Heart right ventricle (tissue), 16 donors: ENCODE measurements around the gene SLC6A8. TPM values are rescaled to one million over a fixed set of nuclear protein-coding genes. Genes with fewer than 3 reads are reported as not detected.
A peak's percentile ranks its signal among the peaks of the same experiment; 100 is the strongest.
"Not testable (repeated sequence)": the region's sequence is repeated elsewhere in the genome, so short reads cannot be mapped to it uniquely, and the experiment has no call there.

Source experiments
- ATAC-seq, 8 donors: fragments of 200-7000 bp; cut with Tn5 transposase; one replicate each; pipeline ENCODE4 v1.9.1; 2020; ENCODE audit warnings: mild to moderate bottlenecking in 8 of 8, moderate library complexity in 8 of 8, moderate number of reproducible peaks in 1 of 8
- DNase-seq, 2 donors: peaks; one replicate each; pipeline ENCODE4 v3.0.0-alpha.2; 2020
- H3K27ac ChIP-seq, 10 donors: fragments of 200-600 bp; sonication (generic) in 2 of 10; one replicate each; pipeline versions ENCODE4 v1.5.0 to v1.8.0; 2020 to 2022; ENCODE audit warnings: mild to moderate bottlenecking in 3 of 10
- H3K27me3 ChIP-seq, 7 donors: fragments of 200-600 bp; one replicate each; pipeline ENCODE4 v1.8.0; 2021 to 2022; ENCODE audit warnings: mild to moderate bottlenecking in 2 of 7
- H3K36me3 ChIP-seq, 9 donors: fragments of 200-600 bp; sonication (generic) in 1 of 9; one replicate each; pipeline versions ENCODE4 v1.5.0 to v1.8.0; 2020 to 2022; ENCODE audit warnings: mild to moderate bottlenecking in 2 of 9
- H3K4me1 ChIP-seq, 9 donors: fragments of 200-600 bp; sonication (generic) in 1 of 9; one replicate each; pipeline versions ENCODE4 v1.5.0 to v1.8.0; 2020 to 2022; ENCODE audit warnings: mild to moderate bottlenecking in 4 of 9
- H3K4me3 ChIP-seq, 10 donors: fragments of 200-600 bp; sonication (generic) in 2 of 10; one replicate each; pipeline versions ENCODE4 v1.5.0 to v1.8.0; 2020 to 2022; ENCODE audit warnings: mild to moderate bottlenecking in 7 of 10, moderate library complexity in 2 of 10
- H3K9me3 ChIP-seq, 11 donors: fragments of 200-600 bp in 10 of 11; sonication (generic) in 2 of 11; one replicate each; pipeline versions ENCODE4 v1.5.0 to v1.8.0; 2013 to 2022; ENCODE audit warnings: mild to moderate bottlenecking in 2 of 11, control low read depth in 1 of 11, moderate library complexity in 1 of 11
- WGBS, 2 donors: extraction: QIAGEN DNeasy Blood & Tissue Kit; methylation state at CpG; one replicate each; pipeline ENCODE4 v1.1.7; 2013; ENCODE audit warnings: inconsistent platforms in 1 of 2; 5-methylcytosine and 5-hydroxymethylcytosine counted together
- intact Hi-C, 10 donors: fragments of 100-400 bp; cut with DNase I; formaldehyde crosslinking; loops; one replicate each; pipeline versions ENCODE4 v1.11.1 to v1.14.2; 2022
- polyA plus RNA-seq, 2 donors: library from polyadenylated mRNA; stranded (reverse); fragments of 200-250 nt; gene quantifications; one replicate each; pipeline ENCODE4 v1.2.3, GENCODE V29; 2013
- total RNA-seq, 10 donors: library from RNA; stranded (reverse); fragmentation: NEBNext Ultra II Directional in 3 of 10; extraction: Animal tissue kit (Norgen Biotek cat#: 25700) in 3 of 10; gene quantifications; one replicate each; pipeline versions ENCODE4 v1.2.1 to v1.2.4, GENCODE V29; 2021 to 2023
- TF ChIP-seq, protein P1 (sequence below), 9 donors: fragments of 200-600 bp; sonication (generic) in 2 of 9; IDR thresholded peaks; one replicate each; pipeline versions ENCODE4 v1.5.0 to v1.8.0; 2021 to 2022; ENCODE audit warnings: antibody characterized with exemption in 9 of 9, mild to moderate bottlenecking in 5 of 9, moderate library complexity in 1 of 9
- donor health status: Arrhythmogenic right ventricular cardiomyopathy.
- donor health status: ischemic (EF 13 %, LVEDD 7.1; RV severe dilation, severe dysfunction).
- donor health status: healthy with polysubstance abuse.
- donor health status: DM: no; HTN: yes; CAD: no.
- donor health status: DM: no; HTN: no; CAD: no.
- donor health status: ischemic (EF 25% LVEDD 6.9; RV normal size, moderate dysfunction).
- donor health status: ischemic (EF 25% LVEDD 5.7; RV mildly dilated, moderate dysfunction).
- donor health status: healthy.
- donor health status: DM: yes; HTN: yes; CAD: no.
- donor health status: Ischemic cardiomyopathy.
- donor health status: ischemic (EF 35%, LVEDD 5.7; RV mildly dilated, moderate dysfunction).
- donor health status: nonischemic (EF 11% LVEDD 7.7; RV severe dilation, severe dysfunction).
- donor health status: DM: yes; HTN: yes; CAD: no.
- donor health status: PGD.
- donor health status: ischemic (EF 29% LVEDD 5.4; RV normal size, mild dysfunction).
- donor health status: nonischemic (EF 23%, LVEDD 6.1; RV moderate dilation, normal function).

SLC6A8 gene
- total and polyA plus RNA-seq, 12 donors: 128 to 238 (median 176) TPM

DNA sequence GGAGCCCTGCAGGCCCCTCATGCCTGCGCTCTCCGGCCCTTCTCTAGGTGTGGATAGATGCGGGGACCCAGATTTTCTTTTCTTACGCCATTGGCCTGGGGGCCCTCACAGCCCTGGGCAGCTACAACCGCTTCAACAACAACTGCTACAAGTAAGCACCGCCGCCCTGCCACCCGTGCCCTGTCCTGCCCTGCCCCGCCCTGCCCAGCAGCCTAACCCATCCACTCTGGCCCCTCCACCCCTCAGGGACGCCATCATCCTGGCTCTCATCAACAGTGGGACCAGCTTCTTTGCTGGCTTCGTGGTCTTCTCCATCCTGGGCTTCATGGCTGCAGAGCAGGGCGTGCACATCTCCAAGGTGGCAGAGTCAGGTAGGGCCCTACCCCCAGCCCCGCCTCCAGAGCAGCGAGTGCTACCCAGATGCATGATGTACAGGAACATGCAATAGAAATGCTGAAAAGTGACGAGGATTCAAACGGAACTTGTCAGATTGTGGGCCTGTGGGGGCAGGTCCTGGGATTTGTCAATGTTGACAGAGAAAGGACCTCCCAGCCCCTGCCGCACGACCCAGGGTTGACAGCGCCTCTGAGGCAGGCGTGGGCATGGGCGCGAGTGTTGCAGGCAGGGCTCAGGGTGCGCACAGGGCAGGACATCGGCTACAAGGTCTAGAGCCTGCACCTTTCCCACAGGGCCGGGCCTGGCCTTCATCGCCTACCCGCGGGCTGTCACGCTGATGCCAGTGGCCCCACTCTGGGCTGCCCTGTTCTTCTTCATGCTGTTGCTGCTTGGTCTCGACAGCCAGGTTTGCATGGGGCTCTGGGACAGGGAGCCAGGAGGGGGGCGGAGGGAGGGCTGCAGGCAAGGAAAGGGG lies 5.7 kb downstream of the SLC6A8 start:
- ATAC-seq: no peak
- 62 to 74% methylated on average over 20 to 25 of the region's 31 CpGs for WGBS, 2 donors

GRCh38 chrX:153694256-153694655 lies 6.5 kb downstream of the SLC6A8 start:
- H3K36me3 ChIP-seq, H3K27ac ChIP-seq, H3K4me3 ChIP-seq, H3K27me3 ChIP-seq, intact Hi-C loops, ATAC-seq, H3K9me3 ChIP-seq, DNase-seq: not testable (repeated sequence)
- peaks cover 0 to 29% (median 0%) of the 10 kb centered on the region in 9 donors for H3K4me1 ChIP-seq
- WGBS, 2 donors: 74 to 80% methylated on average over 12 to 16 of the region's 16 CpGs

More for the DNA sequence above, 5.7 kb downstream of the SLC6A8 start:
- peaks cover 0 to 10% (median 0%) of the 10 kb centered on the region in 9 donors for H3K36me3 ChIP-seq
- peak overlapping the region in 1 of 10 donors; percentile 15 for H3K27ac ChIP-seq
- peaks cover 0 to 15% (median 0%) of the 10 kb centered on the region in 7 donors for H3K27me3 ChIP-seq
- DNase-seq: no peak
- TF ChIP-seq, protein P1, sequence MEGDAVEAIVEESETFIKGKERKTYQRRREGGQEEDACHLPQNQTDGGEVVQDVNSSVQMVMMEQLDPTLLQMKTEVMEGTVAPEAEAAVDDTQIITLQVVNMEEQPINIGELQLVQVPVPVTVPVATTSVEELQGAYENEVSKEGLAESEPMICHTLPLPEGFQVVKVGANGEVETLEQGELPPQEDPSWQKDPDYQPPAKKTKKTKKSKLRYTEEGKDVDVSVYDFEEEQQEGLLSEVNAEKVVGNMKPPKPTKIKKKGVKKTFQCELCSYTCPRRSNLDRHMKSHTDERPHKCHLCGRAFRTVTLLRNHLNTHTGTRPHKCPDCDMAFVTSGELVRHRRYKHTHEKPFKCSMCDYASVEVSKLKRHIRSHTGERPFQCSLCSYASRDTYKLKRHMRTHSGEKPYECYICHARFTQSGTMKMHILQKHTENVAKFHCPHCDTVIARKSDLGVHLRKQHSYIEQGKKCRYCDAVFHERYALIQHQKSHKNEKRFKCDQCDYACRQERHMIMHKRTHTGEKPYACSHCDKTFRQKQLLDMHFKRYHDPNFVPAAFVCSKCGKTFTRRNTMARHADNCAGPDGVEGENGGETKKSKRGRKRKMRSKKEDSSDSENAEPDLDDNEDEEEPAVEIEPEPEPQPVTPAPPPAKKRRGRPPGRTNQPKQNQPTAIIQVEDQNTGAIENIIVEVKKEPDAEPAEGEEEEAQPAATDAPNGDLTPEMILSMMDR (IDR thresholded peaks at IDR 0.05): no peak
- intact Hi-C loops: no loop called here
- no peak overlapping the region for H3K4me3 ChIP-seq
- H3K4me1 ChIP-seq: peaks cover 0 to 23% (median 0%) of the 10 kb centered on the region in 9 donors
- no peaks in the 10 kb centered on the region for H3K9me3 ChIP-seq

DNA sequence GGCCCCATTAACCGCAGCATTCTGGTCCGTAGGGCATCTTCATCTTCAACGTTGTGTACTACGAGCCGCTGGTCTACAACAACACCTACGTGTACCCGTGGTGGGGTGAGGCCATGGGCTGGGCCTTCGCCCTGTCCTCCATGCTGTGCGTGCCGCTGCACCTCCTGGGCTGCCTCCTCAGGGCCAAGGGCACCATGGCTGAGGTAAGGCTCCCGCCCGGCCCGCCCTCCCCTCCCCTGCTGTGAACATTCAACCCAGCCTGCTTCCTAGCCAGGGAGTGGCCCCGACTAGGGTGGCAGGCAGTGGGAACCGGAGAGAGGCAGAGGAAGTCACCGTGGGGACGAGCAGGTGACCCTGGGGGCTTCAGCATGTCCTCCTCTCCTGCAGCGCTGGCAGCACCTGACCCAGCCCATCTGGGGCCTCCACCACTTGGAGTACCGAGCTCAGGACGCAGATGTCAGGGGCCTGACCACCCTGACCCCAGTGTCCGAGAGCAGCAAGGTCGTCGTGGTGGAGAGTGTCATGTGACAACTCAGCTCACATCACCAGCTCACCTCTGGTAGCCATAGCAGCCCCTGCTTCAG lies 7.1 kb downstream of the SLC6A8 start:
- H3K27ac ChIP-seq: peak overlapping the region in 1 of 10 donors; percentile 15
- WGBS, 2 donors: 76 to 86% methylated on average over 12 to 20 of the region's 23 CpGs
- H3K27me3 ChIP-seq: peaks cover 0 to 3% (median 0%) of the 10 kb centered on the region in 7 donors
- peaks cover 0 to 10% (median 0%) of the 10 kb centered on the region in 9 donors for H3K36me3 ChIP-seq
- TF ChIP-seq, protein P1 (IDR thresholded peaks at IDR 0.05): no peak
- intact Hi-C loops: no loop called here
- H3K4me3 ChIP-seq: no peak overlapping the region
- ATAC-seq: no peak
- no peak for DNase-seq
- H3K4me1 ChIP-seq: peaks cover 0 to 32% (median 0%) of the 10 kb centered on the region in 9 donors
- no peaks in the 10 kb centered on the region for H3K9me3 ChIP-seq

DNA sequence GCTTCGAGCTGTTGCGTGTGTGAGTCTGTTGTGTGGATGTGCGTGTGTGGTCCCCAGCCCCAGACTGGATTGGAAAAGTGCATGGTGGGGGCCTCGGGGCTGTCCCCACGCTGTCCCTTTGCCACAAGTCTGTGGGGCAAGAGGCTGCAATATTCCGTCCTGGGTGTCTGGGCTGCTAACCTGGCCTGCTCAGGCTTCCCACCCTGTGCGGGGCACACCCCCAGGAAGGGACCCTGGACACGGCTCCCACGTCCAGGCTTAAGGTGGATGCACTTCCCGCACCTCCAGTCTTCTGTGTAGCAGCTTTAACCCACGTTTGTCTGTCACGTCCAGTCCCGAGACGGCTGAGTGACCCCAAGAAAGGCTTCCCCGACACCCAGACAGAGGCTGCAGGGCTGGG lies 8.4 kb downstream of the SLC6A8 start:
- H3K27me3 ChIP-seq: no peaks in the 10 kb centered on the region
- no peaks in the 10 kb centered on the region for H3K9me3 ChIP-seq
- H3K36me3 ChIP-seq: peaks cover 0 to 19% (median 0%) of the 10 kb centered on the region in 9 donors
- 84 to 85% methylated on average over 15 of the region's 15 CpGs for WGBS, 2 donors
- H3K27ac ChIP-seq: no peak overlapping the region
- peaks cover 0 to 24% (median 0%) of the 10 kb centered on the region in 9 donors for H3K4me1 ChIP-seq
- TF ChIP-seq, protein P1 (IDR thresholded peaks at IDR 0.05): no peak
- DNase-seq (no peak), ATAC-seq (no peak)
- no peak overlapping the region for H3K4me3 ChIP-seq
- intact Hi-C loops: no loop called here

DNA sequence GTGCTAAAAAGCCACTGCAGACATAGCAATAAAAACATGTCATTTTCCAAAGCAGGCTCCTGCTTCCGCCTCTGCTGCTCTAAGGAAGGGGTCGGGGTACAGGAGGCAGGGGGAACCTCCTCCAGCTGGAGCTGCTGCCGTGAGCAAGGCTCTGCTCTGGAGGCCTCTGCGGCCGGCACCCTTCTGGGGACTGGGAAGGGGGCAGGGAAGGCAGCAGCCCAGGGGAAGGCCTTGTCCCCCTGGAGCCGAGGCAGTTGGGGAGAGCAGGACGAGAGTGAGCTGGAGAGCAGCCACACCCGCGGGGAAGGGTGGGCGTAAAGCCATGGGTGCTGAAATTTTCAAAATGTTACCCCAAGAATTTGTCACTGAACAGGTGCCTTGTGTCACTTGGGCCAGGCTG lies 8.8 kb downstream of the SLC6A8 start:
- peaks cover 0 to 24% (median 0%) of the 10 kb centered on the region in 9 donors for H3K36me3 ChIP-seq
- not testable (repeated sequence) for DNase-seq
- peak overlapping the region in 1 of 10 donors; percentile 33 for H3K27ac ChIP-seq

GRCh38 chrX:153696986-153697722 lies 9.4 kb downstream of the SLC6A8 start:
- intact Hi-C loops, H3K27me3 ChIP-seq, H3K4me3 ChIP-seq, DNase-seq, ATAC-seq, H3K9me3 ChIP-seq: not testable (repeated sequence)
- 73 to 80% methylated on average over 16 of the region's 16 CpGs for WGBS, 2 donors
- peaks cover 0 to 30% (median 0%) of the 10 kb centered on the region in 9 donors for H3K36me3 ChIP-seq
- H3K4me1 ChIP-seq: peaks cover 0 to 24% (median 0%) of the 10 kb centered on the region in 9 donors
- H3K27ac ChIP-seq: peak overlapping the region in 3 of 10 donors; percentile 7 to 78 (median 13)

More for the DNA sequence above, 8.8 kb downstream of the SLC6A8 start:
- H3K9me3 ChIP-seq, ATAC-seq, intact Hi-C loops, H3K4me3 ChIP-seq, H3K27me3 ChIP-seq: not testable (repeated sequence)
- 78 to 83% methylated on average over 10 of the region's 10 CpGs for WGBS, 2 donors
- peaks cover 0 to 24% (median 0%) of the 10 kb centered on the region in 9 donors for H3K4me1 ChIP-seq
